Activated CD8-positive, alpha-beta memory T cell treated with anti-CD3 and anti-CD28 coated beads for 1 hour (primary cell): ENCODE results near the gene TPPP2.
"Not testable (repeated sequence)": the region's sequence is repeated elsewhere in the genome, so short reads cannot be mapped to it uniquely, and the experiment has no call there.

Source experiments
- DNase-seq, 2 donors: peaks; one replicate each; pipeline ENCODE4 v3.0.0-alpha.2; 2020; ENCODE audit warnings: low read depth in 1 of 2; ENCODE audit errors: extremely low read depth in 1 of 2

Gene TPPP2

GRCh38 chr14:21037156-21037555 lies 7.1 kb downstream of the TPPP2 start:
- no peak for DNase-seq

GRCh38 chr14:21038441-21039422 lies 8.7 kb downstream of the TPPP2 start:
- DNase-seq = no peak

- DNase-seq = no peak
Measured at GRCh38 chr14:21039585-21040369, 9.8 kb downstream of the TPPP2 start.

- DNase-seq = no peak
Measured at GRCh38 chr14:21040370-21040925, 10.4 kb downstream of the TPPP2 start.

GRCh38 chr14:21040941-21041340 lies 10.9 kb downstream of the TPPP2 start:
- DNase-seq = not testable (repeated sequence)

- DNase-seq = no peak
Measured at GRCh38 chr14:21041676-21042433, 11.8 kb downstream of the TPPP2 start, which contains the start of gene RNASE7. RNASE7 (plus strand) TSS chr14:21042362; CDS start chr14:21042993, 631 bp downstream.

GRCh38 chr14:21042918-21043317 lies 12.9 kb downstream of the TPPP2 start:
- DNase-seq = no peak

- no peak for DNase-seq
Measured at GRCh38 chr14:21043387-21043973, 13.5 kb downstream of the TPPP2 start.

- no peak for DNase-seq
Measured at GRCh38 chr14:21043974-21044618, 14.1 kb downstream of the TPPP2 start.

GRCh38 chr14:21047378-21047781 lies 17.4 kb downstream of the TPPP2 start:
- DNase-seq = no peak

- no peak for DNase-seq
Measured at GRCh38 chr14:21048638-21049037, 18.6 kb downstream of the TPPP2 start.

GRCh38 chr14:21049271-21049673 lies 19.3 kb downstream of the TPPP2 start:
- no peak for DNase-seq

GRCh38 chr14:21050597-21050996 lies 20.6 kb downstream of the TPPP2 start:
- DNase-seq = no peak

- DNase-seq = no peak
Measured at GRCh38 chr14:21053184-21054122, 23.4 kb downstream of the TPPP2 start.

- no peak for DNase-seq
Measured at GRCh38 chr14:21054123-21054767, 24.2 kb downstream of the TPPP2 start.

- DNase-seq = no peak
Measured at GRCh38 chr14:21054768-21055145, 24.7 kb downstream of the TPPP2 start.

GRCh38 chr14:21055432-21056117 lies 25.6 kb downstream of the TPPP2 start:
- DNase-seq = no peak
